Forelimb muscle (tissue), 1 donor: ENCODE data around the gene DUSP2. TPM values are rescaled to one million over a fixed set of nuclear protein-coding genes. Genes with fewer than 3 reads are reported as not detected.
"Not testable (repeated sequence)": the region's sequence is repeated elsewhere in the genome, so short reads cannot be mapped to it uniquely, and the experiment has no call there.

Experiments used
- DNase-seq: peaks from one replicate; pipeline ENCODE4 v3.0.0-alpha.2; 2013; ENCODE audit warnings: low read depth
- polyA plus RNA-seq: library from polyadenylated mRNA; unstranded; fragments of 120-200 nt; gene quantifications from one replicate; pipeline ENCODE4 v1.2.1, GENCODE V29; 2013; ENCODE audit not compliant: insufficient read length

The DUSP2 gene
- polyA plus RNA-seq, 1 donor = 3.6 TPM

- DNase-seq = no peak
These were observed 2.5 kb upstream of the DUSP2 start for GRCh38 chr2:96147593-96148201.

- DNase-seq = no peak
These were observed 1.8 kb upstream of the DUSP2 start for GRCh38 chr2:96146881-96147592.

GRCh38 chr2:96146153-96146880 is 1.1 kb upstream of the DUSP2 start:
- no peak for DNase-seq

- no peak for DNase-seq
These were observed 560 bp upstream of the DUSP2 start for GRCh38 chr2:96145848-96146152.

- DNase-seq = no peak
These were observed 682 bp downstream of the DUSP2 start for GRCh38 chr2:96144481-96145035.

GRCh38 chr2:96143848-96144480 is 1.3 kb downstream of the DUSP2 start:
- DNase-seq = no peak

- no peak for DNase-seq
These were observed 1.9 kb downstream of the DUSP2 start for GRCh38 chr2:96143231-96143847.

- no peak for DNase-seq
These were observed 2.8 kb downstream of the DUSP2 start for GRCh38 chr2:96142217-96143113.

GRCh38 chr2:96141624-96141967 is 3.6 kb downstream of the DUSP2 start:
- not testable (repeated sequence) for DNase-seq

GRCh38 chr2:96140941-96141623 is 4.2 kb downstream of the DUSP2 start:
- no peak for DNase-seq

- DNase-seq = no peak
These were observed 6.0 kb downstream of the DUSP2 start for GRCh38 chr2:96139181-96139758.

GRCh38 chr2:96138179-96139145 is 6.8 kb downstream of the DUSP2 start, which contains the start of gene ASTL:
TSS of gene ASTL (minus strand) at chr2:96138502. CDS start at chr2:96138436, 66 bp downstream.
- no peak for DNase-seq

- DNase-seq = no peak
These were observed 7.7 kb downstream of the DUSP2 start for GRCh38 chr2:96137321-96138178.

GRCh38 chr2:96136129-96136720 is 9.0 kb downstream of the DUSP2 start:
- DNase-seq = no peak

- DNase-seq = no peak
These were observed 9.6 kb downstream of the DUSP2 start for GRCh38 chr2:96135621-96136020.

- no peak for DNase-seq
These were observed 10.1 kb downstream of the DUSP2 start for GRCh38 chr2:96135171-96135570.

- no peak for DNase-seq
These were observed 10.8 kb downstream of the DUSP2 start for GRCh38 chr2:96134421-96134820.
